Stimulated activated CD8-positive, alpha-beta memory T cell treated with anti-CD3 and anti-CD28 coated beads, Interleukin-4, amount 100 ng/mL, for 24 hours (primary cell): Measurements from ENCODE around the gene HBA1.
"Not testable (repeated sequence)": the region's sequence is repeated elsewhere in the genome, so short reads cannot be mapped to it uniquely, and the experiment has no call there.

Experiments used
- DNase-seq: peaks from one replicate; pipeline ENCODE4 v3.0.0-alpha.2; 2020; ENCODE audit warnings: low read depth

The HBA1 gene

DNA sequence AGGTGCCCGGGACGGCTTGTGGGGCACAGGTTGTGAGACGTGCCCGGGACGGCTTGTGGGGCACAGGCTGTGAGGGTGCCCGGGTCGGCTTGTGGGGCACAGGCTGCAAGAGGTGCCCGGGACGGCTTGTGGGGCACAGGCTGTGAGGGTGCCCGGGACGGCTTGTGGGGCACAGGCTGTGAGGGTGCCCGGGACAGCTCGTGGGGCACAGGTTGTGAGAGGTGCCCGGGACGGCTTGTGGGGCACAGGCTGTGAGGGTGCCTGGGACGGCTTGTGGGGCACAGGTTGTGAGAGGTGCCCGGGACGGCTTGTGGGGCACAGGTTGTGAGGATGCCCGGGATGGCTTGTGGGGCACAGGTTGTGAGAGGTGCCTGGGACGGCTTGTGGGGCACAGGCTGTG is 16.2 kb upstream of the HBA1 start:
- DNase-seq = not testable (repeated sequence)

- no peak for DNase-seq
Observed at GRCh38 chr16:160691-161190, 15.7 kb upstream of the HBA1 start.

DNA sequence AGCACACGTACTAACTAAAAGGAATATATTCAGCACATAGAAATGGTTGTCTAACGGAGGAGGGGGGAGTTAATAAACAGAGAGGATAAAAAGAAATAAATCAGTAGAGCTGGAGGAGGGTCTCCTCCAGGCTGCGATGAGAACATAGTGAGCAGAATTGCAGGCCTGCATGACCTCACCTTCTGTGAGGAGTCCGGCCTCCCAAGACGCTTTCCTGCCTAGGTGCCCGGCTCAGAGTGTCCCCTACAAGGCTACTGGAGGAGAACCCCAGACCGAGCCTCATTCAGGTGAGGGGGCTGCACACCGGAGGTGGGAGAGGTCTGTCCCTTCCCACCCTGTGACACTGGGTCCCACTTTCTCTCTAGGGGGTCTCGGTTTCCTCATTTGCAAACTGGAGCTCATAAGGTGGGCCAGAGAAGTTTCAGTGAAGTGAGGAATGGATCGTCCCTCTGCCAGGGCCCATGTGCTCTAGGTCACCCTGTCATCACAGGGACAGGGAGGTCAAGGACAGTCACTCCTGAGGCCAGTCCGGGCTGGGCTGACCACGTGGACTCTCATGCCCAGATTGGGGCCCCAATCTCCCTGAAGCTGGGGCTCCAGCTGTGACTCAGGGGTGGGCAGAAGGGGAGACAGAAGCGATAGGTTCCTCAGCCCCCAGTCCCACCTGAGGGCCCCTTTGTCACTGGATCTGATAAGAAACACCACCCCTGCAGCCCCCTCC is 14.0 kb upstream of the HBA1 start:
- no peak for DNase-seq

GRCh38 chr16:163139-163538 is 13.3 kb upstream of the HBA1 start:
- DNase-seq = not testable (repeated sequence)

GRCh38 chr16:163696-164095 is 12.8 kb upstream of the HBA1 start:
- DNase-seq = not testable (repeated sequence)

- DNase-seq = not testable (repeated sequence)
Observed at GRCh38 chr16:164134-164823, 12.2 kb upstream of the HBA1 start.

GRCh38 chr16:164827-165538 is 11.5 kb upstream of the HBA1 start:
- no peak for DNase-seq

DNA sequence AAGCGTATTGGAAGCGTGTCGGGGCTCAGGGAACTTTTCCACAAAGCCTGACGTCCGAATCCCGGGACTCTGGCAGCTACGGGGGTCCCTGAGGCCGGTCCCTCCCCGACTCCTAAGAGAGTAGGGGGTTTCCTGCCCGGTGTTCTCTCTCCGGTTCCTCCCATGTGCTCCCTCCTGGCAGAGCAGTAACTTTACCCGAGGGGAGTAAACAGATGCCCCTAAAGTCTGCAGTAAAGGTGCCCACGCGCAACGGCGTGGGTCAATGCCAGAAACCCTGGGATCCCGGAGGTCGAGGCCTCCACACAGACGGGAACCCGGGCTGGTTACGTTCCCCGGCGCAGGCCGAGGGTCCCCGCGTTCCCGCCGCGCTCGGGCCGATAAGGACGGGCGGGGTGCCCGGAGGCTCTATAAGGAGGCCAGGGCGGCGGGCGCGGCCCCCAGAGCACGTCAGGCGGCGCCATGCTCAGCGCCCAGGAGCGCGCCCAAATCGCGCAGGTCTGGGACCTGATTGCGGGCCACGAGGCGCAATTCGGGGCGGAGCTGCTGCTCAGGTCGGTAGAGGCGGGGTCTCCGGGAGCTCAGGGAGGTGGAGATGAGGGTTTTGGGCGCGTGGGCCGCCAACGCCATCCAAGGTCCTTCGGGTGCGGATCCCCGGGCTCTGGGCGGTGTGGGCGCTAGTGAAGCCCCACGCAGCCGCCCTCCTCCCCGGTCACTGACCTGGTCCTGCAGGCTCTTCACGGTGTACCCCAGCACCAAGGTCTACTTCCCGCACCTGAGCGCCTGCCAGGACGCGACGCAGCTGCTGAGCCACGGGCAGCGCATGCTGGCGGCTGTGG is 10.7 kb upstream of the HBA1 start, which contains the start of gene HBM:
HBM (plus strand) TSS at position 440 of the 836 bp plus-strand sequence; CDS start at position 460, 20 bp downstream.
- no peak for DNase-seq

DNA sequence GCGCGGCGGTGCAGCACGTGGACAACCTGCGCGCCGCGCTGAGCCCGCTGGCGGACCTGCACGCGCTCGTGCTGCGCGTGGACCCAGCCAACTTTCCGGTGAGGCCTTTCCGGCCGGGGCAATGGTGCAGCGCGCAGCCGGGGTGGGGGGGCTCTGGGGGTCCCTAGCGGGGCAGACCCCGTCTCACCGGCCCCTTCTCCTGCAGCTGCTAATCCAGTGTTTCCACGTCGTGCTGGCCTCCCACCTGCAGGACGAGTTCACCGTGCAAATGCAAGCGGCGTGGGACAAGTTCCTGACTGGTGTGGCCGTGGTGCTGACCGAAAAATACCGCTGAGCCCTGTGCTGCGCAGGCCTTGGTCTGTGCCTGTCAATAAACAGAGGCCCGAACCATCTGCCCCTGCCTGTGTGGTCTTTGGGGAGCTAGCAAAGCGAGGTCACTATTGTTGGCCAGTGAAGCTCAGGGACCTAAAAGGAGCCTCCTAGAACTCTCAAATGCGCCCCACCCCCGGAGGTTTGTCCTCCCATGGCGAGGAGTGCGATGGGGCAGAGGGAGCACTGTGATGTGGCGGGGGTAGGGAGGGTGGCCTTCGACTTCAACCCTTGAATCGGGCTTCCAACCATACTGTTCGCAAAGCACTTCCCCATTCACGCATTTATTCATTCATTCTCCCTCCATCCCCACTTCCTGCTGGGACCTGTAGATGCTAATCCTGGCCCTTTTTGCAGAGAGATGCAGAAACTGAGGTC is 9.9 kb upstream of the HBA1 start:
- no peak for DNase-seq

DNA sequence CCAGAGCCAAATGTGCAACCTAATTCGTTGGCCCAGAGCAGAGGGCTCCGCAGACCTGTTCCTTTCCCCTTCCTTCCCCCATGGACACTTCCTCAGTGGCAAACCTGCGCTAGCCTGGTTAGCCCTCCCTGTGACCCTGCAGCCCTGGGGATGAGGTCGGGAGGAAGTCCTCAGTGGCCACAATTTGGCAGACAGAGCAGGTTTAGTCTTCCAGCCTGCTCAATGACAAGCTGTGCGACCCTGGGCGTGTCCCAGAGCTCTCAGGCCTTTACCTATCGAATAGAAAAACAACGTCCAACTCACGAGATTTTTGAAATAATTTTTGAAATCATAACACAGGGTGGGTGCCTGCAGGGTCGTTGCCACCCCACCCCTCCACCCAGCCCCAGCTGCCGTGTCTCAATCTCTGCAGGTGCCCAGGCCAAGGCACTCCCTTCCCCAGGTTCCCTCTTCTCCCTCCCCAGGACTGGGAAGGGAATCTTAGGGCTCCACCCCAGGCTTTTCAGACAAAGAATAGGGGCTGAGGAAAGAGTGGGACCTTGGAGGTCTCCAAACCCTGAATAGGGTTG is 9.3 kb upstream of the HBA1 start:
- no peak for DNase-seq

DNA sequence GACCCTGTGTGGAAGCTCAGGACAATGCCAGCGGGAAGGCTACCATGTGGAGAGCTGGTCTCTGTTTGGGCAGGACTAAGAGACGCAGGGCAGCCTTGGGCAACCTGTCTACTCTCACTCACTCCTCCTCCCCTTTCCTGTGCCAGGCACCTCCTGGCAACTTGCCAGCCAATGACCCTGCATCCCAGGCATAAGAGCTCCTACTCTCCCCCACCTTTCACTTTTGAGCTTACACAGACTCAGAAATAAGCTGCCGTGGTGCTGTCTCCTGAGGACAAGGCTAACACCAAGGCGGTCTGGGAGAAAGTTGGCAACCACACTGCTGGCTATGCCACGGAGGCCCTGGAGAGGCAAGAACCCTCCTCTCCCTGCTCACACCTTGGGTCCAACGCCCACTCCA is 8.1 kb upstream of the HBA1 start:
- DNase-seq = no peak

- no peak for DNase-seq
Observed at GRCh38 chr16:169014-169413, 7.5 kb upstream of the HBA1 start.

GRCh38 chr16:170088-170507 is 6.4 kb upstream of the HBA1 start:
- not testable (repeated sequence) for DNase-seq

DNA sequence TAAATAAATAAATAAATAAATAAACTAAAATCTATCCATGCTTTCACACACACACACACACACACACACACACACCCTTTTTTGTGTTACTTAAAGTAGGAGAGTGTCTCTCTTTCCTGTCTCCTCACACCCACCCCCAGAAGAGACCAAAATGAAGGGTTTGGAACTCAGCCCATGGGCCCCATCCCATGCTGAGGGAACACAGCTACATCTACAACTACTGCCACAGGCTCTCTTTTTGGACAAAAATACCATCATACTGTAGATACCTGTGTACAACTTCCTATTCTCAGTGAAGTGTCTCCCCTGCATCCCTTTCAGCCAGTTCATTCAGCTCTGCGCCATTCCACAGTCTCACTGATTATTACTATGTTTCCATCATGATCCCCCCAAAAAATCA is 5.7 kb upstream of the HBA1 start:
- DNase-seq = no peak

DNA sequence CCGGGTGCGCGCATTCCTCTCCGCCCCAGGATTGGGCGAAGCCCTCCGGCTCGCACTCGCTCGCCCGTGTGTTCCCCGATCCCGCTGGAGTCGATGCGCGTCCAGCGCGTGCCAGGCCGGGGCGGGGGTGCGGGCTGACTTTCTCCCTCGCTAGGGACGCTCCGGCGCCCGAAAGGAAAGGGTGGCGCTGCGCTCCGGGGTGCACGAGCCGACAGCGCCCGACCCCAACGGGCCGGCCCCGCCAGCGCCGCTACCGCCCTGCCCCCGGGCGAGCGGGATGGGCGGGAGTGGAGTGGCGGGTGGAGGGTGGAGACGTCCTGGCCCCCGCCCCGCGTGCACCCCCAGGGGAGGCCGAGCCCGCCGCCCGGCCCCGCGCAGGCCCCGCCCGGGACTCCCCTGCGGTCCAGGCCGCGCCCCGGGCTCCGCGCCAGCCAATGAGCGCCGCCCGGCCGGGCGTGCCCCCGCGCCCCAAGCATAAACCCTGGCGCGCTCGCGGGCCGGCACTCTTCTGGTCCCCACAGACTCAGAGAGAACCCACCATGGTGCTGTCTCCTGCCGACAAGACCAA is 4.0 kb upstream of the HBA1 start, which contains the start of gene HBA2:
HBA2 (plus strand) TSS at position 503 of the 568 bp plus-strand sequence; CDS start at position 540, 37 bp downstream.
- DNase-seq = not testable (repeated sequence)

DNA sequence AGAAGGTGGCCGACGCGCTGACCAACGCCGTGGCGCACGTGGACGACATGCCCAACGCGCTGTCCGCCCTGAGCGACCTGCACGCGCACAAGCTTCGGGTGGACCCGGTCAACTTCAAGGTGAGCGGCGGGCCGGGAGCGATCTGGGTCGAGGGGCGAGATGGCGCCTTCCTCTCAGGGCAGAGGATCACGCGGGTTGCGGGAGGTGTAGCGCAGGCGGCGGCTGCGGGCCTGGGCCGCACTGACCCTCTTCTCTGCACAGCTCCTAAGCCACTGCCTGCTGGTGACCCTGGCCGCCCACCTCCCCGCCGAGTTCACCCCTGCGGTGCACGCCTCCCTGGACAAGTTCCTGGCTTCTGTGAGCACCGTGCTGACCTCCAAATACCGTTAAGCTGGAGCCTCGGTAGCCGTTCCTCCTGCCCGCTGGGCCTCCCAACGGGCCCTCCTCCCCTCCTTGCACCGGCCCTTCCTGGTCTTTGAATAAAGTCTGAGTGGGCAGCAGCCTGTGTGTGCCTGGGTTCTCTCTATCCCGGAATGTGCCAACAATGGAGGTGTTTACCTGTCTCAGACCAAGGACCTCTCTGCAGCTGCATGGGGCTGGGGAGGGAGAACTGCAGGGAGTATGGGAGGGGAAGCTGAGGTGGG is 3.1 kb upstream of the HBA1 start:
- DNase-seq = not testable (repeated sequence)

DNA sequence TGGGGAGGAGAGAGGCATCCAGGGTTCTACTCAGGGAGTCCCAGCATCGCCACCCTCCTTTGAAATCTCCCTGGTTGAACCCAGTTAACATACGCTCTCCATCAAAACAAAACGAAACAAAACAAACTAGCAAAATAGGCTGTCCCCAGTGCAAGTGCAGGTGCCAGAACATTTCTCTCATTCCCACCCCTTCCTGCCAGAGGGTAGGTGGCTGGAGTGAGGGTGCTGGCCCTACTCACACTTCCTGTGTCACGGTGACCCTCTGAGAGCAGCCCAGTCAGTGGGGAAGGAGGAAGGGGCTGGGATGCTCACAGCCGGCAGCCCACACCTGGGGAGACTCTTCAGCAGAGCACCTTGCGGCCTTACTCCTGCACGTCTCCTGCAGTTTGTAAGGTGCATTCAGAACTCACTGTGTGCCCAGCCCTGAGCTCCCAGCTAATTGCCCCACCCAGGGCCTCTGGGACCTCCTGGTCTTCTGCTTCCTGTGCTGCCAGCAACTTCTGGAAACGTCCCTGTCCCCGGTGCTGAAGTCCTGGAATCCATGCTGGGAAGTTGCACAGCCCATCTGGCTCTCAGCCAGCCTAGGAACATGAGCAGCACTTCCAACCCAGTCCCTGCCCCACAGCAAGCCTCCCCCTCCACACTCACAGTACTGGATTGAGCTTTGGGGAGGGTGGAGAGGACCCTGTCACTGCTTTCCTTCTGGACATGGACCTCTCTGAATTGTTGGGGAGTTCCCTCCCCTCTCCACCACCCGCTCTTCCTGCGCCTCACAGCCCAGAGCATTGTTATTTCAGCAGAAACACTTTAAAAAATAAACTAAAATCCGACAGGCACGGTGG is 2.3 kb upstream of the HBA1 start:
- not testable (repeated sequence) for DNase-seq
